HEK293 (cell line): ENCODE measurements around the gene PSMD2.

Experiments
- CTCF ChIA-PET: fragments of 350-600 bp; formaldehyde crosslinking; extraction: SDS; loops from one replicate; lab custom pipeline; 2021; ENCODE audit warnings: antibody characterized with exemption; lab: Yijun Ruan, JAX
- POLR2A ChIA-PET: fragments of 300-600 bp; formaldehyde crosslinking; extraction: SDS; loops from one replicate; lab custom pipeline; 2020; ENCODE audit warnings: antibody characterized with exemption, inconsistent platforms; lab: Yijun Ruan, JAX
- H3K27ac ChIP-seq: fragments of 200-500 bp; sonication (Bioruptor generic); 2 replicates; pipeline ENCODE4 v1.5.1; 2014; ENCODE audit warnings: low read depth, low read length, control low read depth, inconsistent platforms; ENCODE audit errors: extremely low read depth
- H3K36me3 ChIP-seq, 2 experiments: fragments of 200-500 bp in 1 of 2; sonication (Bioruptor generic) in 1 of 2; 1 replicate in 1 of 2; 2 replicates in 1 of 2; pipeline ENCODE4 v1.5.1; 2014 to 2017; ENCODE audit warnings: inconsistent platforms in 2 of 2, low read length in 2 of 2; ENCODE audit not compliant: control insufficient read depth in 2 of 2, insufficient read depth in 1 of 2
- H3K4me1 ChIP-seq: fragments of 200-500 bp; sonication (Bioruptor generic); 2 replicates; pipeline ENCODE4 v1.5.1; 2014; ENCODE audit warnings: mild to moderate bottlenecking, low read length, inconsistent platforms; ENCODE audit not compliant: control insufficient read depth, insufficient read depth
- H3K4me3 ChIP-seq: 2 replicates; pipeline ENCODE4 v1.5.1; 2011; ENCODE audit warnings: low read depth, mild to moderate bottlenecking, control low read depth, low read length, moderate library complexity
- H3K9me3 ChIP-seq: fragments of 200-500 bp; sonication (Bioruptor generic); 2 replicates; pipeline ENCODE4 v1.5.1; 2014; ENCODE audit warnings: low read depth, low read length, inconsistent platforms; ENCODE audit not compliant: control insufficient read depth, insufficient read depth
- EGR2 ChIP-seq: fragments of 450-650 bp; formaldehyde crosslinking; IDR thresholded peaks from 2 replicates; pipeline ENCODE4 v1.5.1; 2016; ENCODE audit warnings: low read depth, missing biosample characterization, missing genetic modification characterization
- IKZF3 ChIP-seq: fragments of 450-650 bp; IDR thresholded peaks from 2 replicates; pipeline ENCODE4 v1.5.0; 2018; ENCODE audit warnings: missing biosample characterization, mild to moderate bottlenecking, missing genetic modification characterization, moderate library complexity
- ZBTB17 ChIP-seq: fragments of 450-650 bp; formaldehyde crosslinking; IDR thresholded peaks from 2 replicates; pipeline ENCODE4 v1.5.1; 2016; ENCODE audit warnings: missing biosample characterization, missing genetic modification characterization
- ZFHX2 ChIP-seq: fragments of 450-650 bp; formaldehyde crosslinking; conservative IDR thresholded peaks from 2 replicates; pipeline ENCODE4 v1.5.1; 2016; ENCODE audit warnings: missing biosample characterization, missing genetic modification characterization
- ZIC2 ChIP-seq: fragments of 450-650 bp; formaldehyde crosslinking; IDR thresholded peaks from 2 replicates; pipeline ENCODE4 v1.5.1; 2016; ENCODE audit warnings: missing biosample characterization, missing genetic modification characterization
- ZNF169 ChIP-seq: fragments of 450-650 bp; formaldehyde crosslinking; IDR thresholded peaks from 2 replicates; pipeline ENCODE4 v1.5.1; 2016; ENCODE audit warnings: missing biosample characterization, missing genetic modification characterization
- ZNF211 ChIP-seq: fragments of 450-650 bp; formaldehyde crosslinking; IDR thresholded peaks from 2 replicates; pipeline ENCODE4 v1.5.1; 2016; ENCODE audit warnings: low read depth, missing biosample characterization, missing genetic modification characterization
- ZNF37A ChIP-seq: fragments of 450-650 bp; IDR thresholded peaks from 2 replicates; pipeline ENCODE4 v1.5.1; 2018; ENCODE audit warnings: missing biosample characterization, missing genetic modification characterization
- ZNF391 ChIP-seq: fragments of 450-650 bp; formaldehyde crosslinking; IDR thresholded peaks from 2 replicates; pipeline ENCODE4 v1.5.1; 2016; ENCODE audit warnings: low read depth, missing biosample characterization, missing genetic modification characterization, borderline replicate concordance
- ZNF394 ChIP-seq: fragments of 450-650 bp; formaldehyde crosslinking; IDR thresholded peaks from 2 replicates; pipeline ENCODE4 v1.5.1; 2016; ENCODE audit warnings: missing biosample characterization, missing genetic modification characterization, mild to moderate bottlenecking, moderate library complexity, borderline replicate concordance
- ZNF548 ChIP-seq: fragments of 450-650 bp; formaldehyde crosslinking; IDR thresholded peaks from 2 replicates; pipeline ENCODE4 v1.5.1; 2016; ENCODE audit warnings: missing biosample characterization, missing genetic modification characterization
- ZNF585B ChIP-seq: fragments of 450-650 bp; formaldehyde crosslinking; IDR thresholded peaks from 2 replicates; pipeline ENCODE4 v1.5.1; 2016; ENCODE audit warnings: missing biosample characterization, missing genetic modification characterization
- ZNF792 ChIP-seq: fragments of 450-650 bp; formaldehyde crosslinking; IDR thresholded peaks from 2 replicates; pipeline ENCODE4 v1.5.1; 2016; ENCODE audit warnings: missing biosample characterization, missing genetic modification characterization
- ZNF837 ChIP-seq: fragments of 450-650 bp; formaldehyde crosslinking; IDR thresholded peaks from 2 replicates; pipeline ENCODE4 v1.5.1; 2016; ENCODE audit warnings: missing biosample characterization, missing genetic modification characterization
- TF ChIP-seq, protein P1 (sequence below): fragments of 450-650 bp; formaldehyde crosslinking; IDR thresholded peaks from 2 replicates; pipeline ENCODE4 v1.5.1; 2017; ENCODE audit warnings: missing biosample characterization, missing genetic modification characterization
- TF ChIP-seq, protein P2 (sequence below): fragments of 450-650 bp; formaldehyde crosslinking; IDR thresholded peaks from 2 replicates; pipeline ENCODE4 v1.5.1; 2016; ENCODE audit warnings: missing biosample characterization, missing genetic modification characterization
- TF ChIP-seq, protein P3 (sequence below): fragments of 450-650 bp; formaldehyde crosslinking; IDR thresholded peaks from 2 replicates; pipeline ENCODE4 v1.5.1; 2016; ENCODE audit warnings: missing biosample characterization, missing genetic modification characterization, low read depth
- TF ChIP-seq, protein P4 (sequence below): fragments of 450-650 bp; IDR thresholded peaks from 2 replicates; pipeline ENCODE4 v1.5.1; 2018; ENCODE audit warnings: missing biosample characterization, mild to moderate bottlenecking, missing genetic modification characterization
- TF ChIP-seq, protein P5 (sequence below): fragments of 450-650 bp; formaldehyde crosslinking; IDR thresholded peaks from 2 replicates; pipeline ENCODE4 v1.5.1; 2016; ENCODE audit warnings: missing biosample characterization, missing genetic modification characterization
- TF ChIP-seq, protein P6 (sequence below): fragments of 450-650 bp; formaldehyde crosslinking; IDR thresholded peaks from 2 replicates; pipeline ENCODE4 v1.5.1; 2016; ENCODE audit warnings: missing biosample characterization, missing genetic modification characterization
- TF ChIP-seq, protein P7 (sequence below): fragments of 450-650 bp; formaldehyde crosslinking; IDR thresholded peaks from 2 replicates; pipeline ENCODE4; 2016; ENCODE audit warnings: missing biosample characterization, missing genetic modification characterization
- TF ChIP-seq, protein P8 (sequence below): fragments of 450-650 bp; formaldehyde crosslinking; IDR thresholded peaks from 2 replicates; pipeline ENCODE4 v1.5.1; 2016; ENCODE audit warnings: missing biosample characterization, missing genetic modification characterization

Gene PSMD2

DNA sequence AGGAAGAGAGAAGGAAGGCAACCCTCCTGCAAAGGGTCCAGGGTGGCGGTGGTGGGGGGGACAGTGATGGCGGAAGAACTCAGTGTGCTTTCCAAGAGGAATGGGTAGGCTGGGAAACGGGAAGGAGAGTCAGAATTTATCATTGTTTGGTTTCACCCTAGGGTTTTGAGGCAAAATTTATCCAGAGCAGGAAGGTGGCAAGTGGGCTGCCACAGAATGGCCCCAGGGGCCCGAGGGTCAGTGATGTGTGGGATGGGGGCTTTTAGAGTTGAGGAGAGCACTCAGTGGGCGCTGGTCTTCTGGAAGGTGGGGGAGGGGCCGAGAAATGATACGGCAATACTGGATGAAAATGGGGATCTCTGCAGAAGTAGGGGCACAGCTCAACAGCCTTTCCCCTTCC, 38.9 kb downstream of the PSMD2 start (continued):
- no peak for TF ChIP-seq ZNF391 (tag by site-specific recombination)
- no peak for TF ChIP-seq ZNF792
- TF ChIP-seq, all 188 proteins: peak for 0

DNA sequence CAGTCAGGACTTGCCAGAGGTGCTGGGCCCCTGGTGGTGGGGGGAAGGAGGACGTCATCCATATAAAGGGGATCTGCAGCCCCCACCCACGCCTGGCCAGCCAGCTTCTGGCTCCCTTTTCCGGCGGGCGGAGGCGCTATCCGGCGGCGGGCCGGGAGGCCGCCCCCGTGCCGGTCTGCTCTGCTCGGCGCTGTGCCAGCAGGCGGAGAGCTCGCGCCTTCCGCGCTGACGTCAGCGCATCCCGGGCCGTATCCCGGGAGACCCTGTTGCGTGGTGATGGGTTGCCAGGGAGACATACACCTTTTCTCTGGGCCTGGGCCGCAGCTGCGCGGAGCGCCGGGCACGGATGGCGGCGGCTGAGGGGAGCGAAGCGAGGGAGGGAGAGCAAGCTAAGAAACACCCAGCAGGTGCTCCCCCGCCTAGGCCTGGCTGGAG, 39.5 kb downstream of the PSMD2 start:
- H3K4me1 ChIP-seq: no peaks in the 10 kb centered on the region
- TF ChIP-seq ZBTB17 (tag by site-specific recombination) (no peak), ZNF394 (tag by site-specific recombination) (no peak), IKZF3 (tag by site-specific recombination) (peak; percentile 91), ZFHX2 (peak; percentile 90), ZNF37A (no peak), ZNF548 (tag by site-specific recombination) (no peak), ZNF169 (tag by site-specific recombination) (no peak), ZNF837 (tag by site-specific recombination) (no peak), EGR2 (tag by site-specific recombination) (peak; percentile 73), ZNF585B (no peak), ZIC2 (tag by site-specific recombination) (peak; percentile 21; the same call in 1 of the 2 replicates), ZNF211 (tag by site-specific recombination) (no peak)
- TF ChIP-seq, protein P1, sequence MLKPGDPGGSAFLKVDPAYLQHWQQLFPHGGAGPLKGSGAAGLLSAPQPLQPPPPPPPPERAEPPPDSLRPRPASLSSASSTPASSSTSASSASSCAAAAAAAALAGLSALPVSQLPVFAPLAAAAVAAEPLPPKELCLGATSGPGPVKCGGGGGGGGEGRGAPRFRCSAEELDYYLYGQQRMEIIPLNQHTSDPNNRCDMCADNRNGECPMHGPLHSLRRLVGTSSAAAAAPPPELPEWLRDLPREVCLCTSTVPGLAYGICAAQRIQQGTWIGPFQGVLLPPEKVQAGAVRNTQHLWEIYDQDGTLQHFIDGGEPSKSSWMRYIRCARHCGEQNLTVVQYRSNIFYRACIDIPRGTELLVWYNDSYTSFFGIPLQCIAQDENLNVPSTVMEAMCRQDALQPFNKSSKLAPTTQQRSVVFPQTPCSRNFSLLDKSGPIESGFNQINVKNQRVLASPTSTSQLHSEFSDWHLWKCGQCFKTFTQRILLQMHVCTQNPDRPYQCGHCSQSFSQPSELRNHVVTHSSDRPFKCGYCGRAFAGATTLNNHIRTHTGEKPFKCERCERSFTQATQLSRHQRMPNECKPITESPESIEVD (tag by site-specific recombination): no peak
- TF ChIP-seq, protein P2, sequence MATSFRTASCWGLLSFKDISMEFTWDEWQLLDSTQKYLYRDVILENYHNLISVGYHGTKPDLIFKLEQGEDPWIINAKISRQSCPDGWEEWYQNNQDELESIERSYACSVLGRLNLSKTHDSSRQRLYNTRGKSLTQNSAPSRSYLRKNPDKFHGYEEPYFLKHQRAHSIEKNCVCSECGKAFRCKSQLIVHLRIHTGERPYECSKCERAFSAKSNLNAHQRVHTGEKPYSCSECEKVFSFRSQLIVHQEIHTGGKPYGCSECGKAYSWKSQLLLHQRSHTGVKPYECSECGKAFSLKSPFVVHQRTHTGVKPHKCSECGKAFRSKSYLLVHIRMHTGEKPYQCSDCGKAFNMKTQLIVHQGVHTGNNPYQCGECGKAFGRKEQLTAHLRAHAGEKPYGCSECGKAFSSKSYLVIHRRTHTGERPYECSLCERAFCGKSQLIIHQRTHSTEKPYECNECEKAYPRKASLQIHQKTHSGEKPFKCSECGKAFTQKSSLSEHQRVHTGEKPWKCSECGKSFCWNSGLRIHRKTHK: no peak
- TF ChIP-seq, protein P3, sequence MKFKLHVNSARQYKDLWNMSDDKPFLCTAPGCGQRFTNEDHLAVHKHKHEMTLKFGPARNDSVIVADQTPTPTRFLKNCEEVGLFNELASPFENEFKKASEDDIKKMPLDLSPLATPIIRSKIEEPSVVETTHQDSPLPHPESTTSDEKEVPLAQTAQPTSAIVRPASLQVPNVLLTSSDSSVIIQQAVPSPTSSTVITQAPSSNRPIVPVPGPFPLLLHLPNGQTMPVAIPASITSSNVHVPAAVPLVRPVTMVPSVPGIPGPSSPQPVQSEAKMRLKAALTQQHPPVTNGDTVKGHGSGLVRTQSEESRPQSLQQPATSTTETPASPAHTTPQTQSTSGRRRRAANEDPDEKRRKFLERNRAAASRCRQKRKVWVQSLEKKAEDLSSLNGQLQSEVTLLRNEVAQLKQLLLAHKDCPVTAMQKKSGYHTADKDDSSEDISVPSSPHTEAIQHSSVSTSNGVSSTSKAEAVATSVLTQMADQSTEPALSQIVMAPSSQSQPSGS (tag by site-specific recombination): peak; percentile 83
- TF ChIP-seq, protein P4, sequence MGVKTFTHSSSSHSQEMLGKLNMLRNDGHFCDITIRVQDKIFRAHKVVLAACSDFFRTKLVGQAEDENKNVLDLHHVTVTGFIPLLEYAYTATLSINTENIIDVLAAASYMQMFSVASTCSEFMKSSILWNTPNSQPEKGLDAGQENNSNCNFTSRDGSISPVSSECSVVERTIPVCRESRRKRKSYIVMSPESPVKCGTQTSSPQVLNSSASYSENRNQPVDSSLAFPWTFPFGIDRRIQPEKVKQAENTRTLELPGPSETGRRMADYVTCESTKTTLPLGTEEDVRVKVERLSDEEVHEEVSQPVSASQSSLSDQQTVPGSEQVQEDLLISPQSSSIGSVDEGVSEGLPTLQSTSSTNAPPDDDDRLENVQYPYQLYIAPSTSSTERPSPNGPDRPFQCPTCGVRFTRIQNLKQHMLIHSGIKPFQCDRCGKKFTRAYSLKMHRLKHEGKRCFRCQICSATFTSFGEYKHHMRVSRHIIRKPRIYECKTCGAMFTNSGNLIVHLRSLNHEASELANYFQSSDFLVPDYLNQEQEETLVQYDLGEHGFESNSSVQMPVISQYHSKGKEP (tag by site-specific recombination): no peak
- TF ChIP-seq, protein P5, sequence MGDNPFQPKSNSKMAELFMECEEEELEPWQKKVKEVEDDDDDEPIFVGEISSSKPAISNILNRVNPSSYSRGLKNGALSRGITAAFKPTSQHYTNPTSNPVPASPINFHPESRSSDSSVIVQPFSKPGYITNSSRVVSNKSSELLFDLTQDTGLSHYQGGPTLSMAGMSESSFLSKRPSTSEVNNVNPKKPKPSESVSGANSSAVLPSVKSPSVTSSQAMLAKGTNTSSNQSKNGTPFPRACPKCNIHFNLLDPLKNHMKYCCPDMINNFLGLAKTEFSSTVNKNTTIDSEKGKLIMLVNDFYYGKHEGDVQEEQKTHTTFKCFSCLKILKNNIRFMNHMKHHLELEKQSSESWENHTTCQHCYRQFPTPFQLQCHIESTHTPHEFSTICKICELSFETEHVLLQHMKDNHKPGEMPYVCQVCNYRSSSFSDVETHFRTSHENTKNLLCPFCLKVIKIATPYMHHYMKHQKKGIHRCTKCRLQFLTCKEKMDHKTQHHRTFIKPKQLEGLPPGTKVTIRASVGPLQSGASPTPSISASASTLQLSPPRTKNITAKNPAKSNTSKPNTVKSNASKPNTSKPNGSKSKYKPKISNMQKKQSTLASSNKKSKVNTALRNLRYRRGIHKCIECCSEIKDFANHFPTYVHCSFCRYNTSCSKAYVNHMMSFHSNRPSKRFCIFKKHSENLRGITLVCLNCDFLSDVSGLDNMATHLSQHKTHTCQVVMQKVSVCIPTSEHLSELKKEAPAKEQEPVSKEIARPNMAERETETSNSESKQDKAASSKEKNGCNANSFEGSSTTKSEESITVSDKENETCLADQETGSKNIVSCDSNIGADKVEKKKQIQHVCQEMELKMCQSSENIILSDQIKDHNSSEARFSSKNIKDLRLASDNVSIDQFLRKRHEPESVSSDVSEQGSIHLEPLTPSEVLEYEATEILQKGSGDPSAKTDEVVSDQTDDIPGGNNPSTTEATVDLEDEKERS (tag by site-specific recombination): no peak
- TF ChIP-seq, protein P6, sequence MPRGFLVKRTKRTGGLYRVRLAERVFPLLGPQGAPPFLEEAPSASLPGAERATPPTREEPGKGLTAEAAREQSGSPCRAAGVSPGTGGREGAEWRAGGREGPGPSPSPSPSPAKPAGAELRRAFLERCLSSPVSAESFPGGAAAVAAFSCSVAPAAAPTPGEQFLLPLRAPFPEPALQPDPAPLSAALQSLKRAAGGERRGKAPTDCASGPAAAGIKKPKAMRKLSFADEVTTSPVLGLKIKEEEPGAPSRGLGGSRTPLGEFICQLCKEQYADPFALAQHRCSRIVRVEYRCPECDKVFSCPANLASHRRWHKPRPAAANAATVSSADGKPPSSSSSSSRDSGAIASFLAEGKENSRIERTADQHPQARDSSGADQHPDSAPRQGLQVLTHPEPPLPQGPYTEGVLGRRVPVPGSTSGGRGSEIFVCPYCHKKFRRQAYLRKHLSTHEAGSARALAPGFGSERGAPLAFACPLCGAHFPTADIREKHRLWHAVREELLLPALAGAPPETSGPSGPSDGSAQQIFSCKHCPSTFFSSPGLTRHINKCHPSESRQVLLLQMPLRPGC (tag by site-specific recombination): no peak
- TF ChIP-seq, protein P7, sequence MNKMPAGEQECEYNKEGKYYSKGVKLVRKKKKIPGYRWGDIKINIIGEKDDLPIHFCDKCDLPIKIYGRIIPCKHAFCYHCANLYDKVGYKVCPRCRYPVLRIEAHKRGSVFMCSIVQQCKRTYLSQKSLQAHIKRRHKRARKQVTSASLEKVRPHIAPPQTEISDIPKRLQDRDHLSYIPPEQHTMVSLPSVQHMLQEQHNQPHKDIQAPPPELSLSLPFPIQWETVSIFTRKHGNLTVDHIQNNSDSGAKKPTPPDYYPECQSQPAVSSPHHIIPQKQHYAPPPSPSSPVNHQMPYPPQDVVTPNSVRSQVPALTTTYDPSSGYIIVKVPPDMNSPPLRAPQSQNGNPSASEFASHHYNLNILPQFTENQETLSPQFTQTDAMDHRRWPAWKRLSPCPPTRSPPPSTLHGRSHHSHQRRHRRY (tag by site-specific recombination): no peak
- TF ChIP-seq, protein P8, sequence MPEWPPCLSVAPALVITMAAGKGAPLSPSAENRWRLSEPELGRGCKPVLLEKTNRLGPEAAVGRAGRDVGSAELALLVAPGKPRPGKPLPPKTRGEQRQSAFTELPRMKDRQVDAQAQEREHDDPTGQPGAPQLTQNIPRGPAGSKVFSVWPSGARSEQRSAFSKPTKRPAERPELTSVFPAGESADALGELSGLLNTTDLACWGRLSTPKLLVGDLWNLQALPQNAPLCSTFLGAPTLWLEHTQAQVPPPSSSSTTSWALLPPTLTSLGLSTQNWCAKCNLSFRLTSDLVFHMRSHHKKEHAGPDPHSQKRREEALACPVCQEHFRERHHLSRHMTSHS (tag by site-specific recombination): no peak

More for the DNA sequence above, 39.5 kb downstream of the PSMD2 start:
- ChIA-PET POLR2A (interaction anchor here (0.6 to 2.0 kb wide), 2 partner anchors 10 to 33 kb away, joined by 3 to 5 read pairs; no protein-coding TSS in a partner anchor), CTCF (interaction anchor here (0.8 to 2.2 kb wide), 2 partner anchors 17 to 33 kb away, joined by 3 to 6 read pairs; no protein-coding TSS in a partner anchor)
- Histone ChIP-seq H3K4me3 (peak overlapping the region; percentile 11), H3K36me3 (peaks cover 0 to 55% of the 10 kb centered on the region in 2 experiments; a peak in 1 of 3 replicates), H3K9me3 (no peaks in the 10 kb centered on the region), H3K27ac (no peak overlapping the region)
